ENCODE measurements around the gene RPL35. TPM values are rescaled to one million over a fixed set of nuclear protein-coding genes. Genes with fewer than 3 reads are reported as not detected.
A peak's percentile ranks its signal among the peaks of the same experiment; 100 is the strongest.

RPL35 gene
- total and polyA plus RNA-seq, 10 of the 15 experiments (the other 5 are each of a cell fraction or from before 2014, with no cell fraction given): 2,572 to 6,300 (median 3,864) TPM

- Histone ChIP-seq H4K20me1 (ENCODE audit: control insufficient read depth, insufficient read depth) (peaks cover 16% of the 10 kb centered on the region), H3K79me2 (ENCODE audit: control insufficient read depth, insufficient read depth, low read length) (peaks cover 47% of the 10 kb centered on the region), H3K4me3 (no peak overlapping the region), H3K9me3 (replicated peaks; ENCODE audit: control insufficient read depth, insufficient read depth, low read length) (no peaks in the 10 kb centered on the region), H3K4me2 (ENCODE audit: control insufficient read depth, insufficient read depth) (no peak overlapping the region), H3K4me1 (ENCODE audit: control insufficient read depth, insufficient read depth, low read length) (peaks cover 13% of the 10 kb centered on the region), H2AFZ (ENCODE audit: control insufficient read depth, low read depth, low read length) (peak overlapping the region; percentile 72), H3K27me3 (replicated peaks in 1 of 2; ENCODE audit: control insufficient read depth in 2 of 2, insufficient read depth in 2 of 2, low read length in 1 of 2) (no peaks in the 10 kb centered on the region), H3K27ac (ENCODE audit: control insufficient read depth, insufficient read depth) (no peak overlapping the region; the same call in 1 of the 2 replicates), H3K36me3 (ENCODE audit: control insufficient read depth in 2 of 2, insufficient read depth in 2 of 2, low read length in 1 of 2) (peaks cover 14 to 15% of the 10 kb centered on the region in 2 experiments; a peak in 3 of 4 replicates), H3K9ac (ENCODE audit: control insufficient read depth, insufficient read depth, low read length) (0 out of 2 replicates have a peak overlapping the region, but pooled peaks have one; percentile 7)
- ChIA-PET SMC1A (ENCODE audit: uncharacterized antibody, unreplicated experiment) (interaction anchor here (1.2 to 5.1 kb wide), 5 partner anchors 8 to 88 kb away, joined by 3 to 37 read pairs (median 4); partner anchors contain the start of gene WDR38), RAD21 (ENCODE audit: unreplicated experiment) (interaction anchor here (1.3 to 4.1 kb wide), 5 partner anchors 9 to 90 kb away, joined by 3 to 29 read pairs (median 11); partner anchors contain the start of gene NR6A1), CTCF (interaction anchor here (3.7 to 26.5 kb wide), 3 partner anchors 9 to 88 kb away, joined by 27 to 575 read pairs (median 37); partner anchors contain the start of genes NR6A1, OLFML2A and WDR38), POLR2A (interaction anchor here (3.9 kb wide), 1 partner anchor 9 kb away, joined by 92 read pairs; no protein-coding TSS in a partner anchor)
- intact Hi-C loops (cut with micrococcal nuclease; ENCODE audit: unreplicated experiment) (loop anchor here (5.0 to 10.0 kb wide), 3 partner anchors 379 to 771 kb away; partner anchors contain the start of gene HSPA5), in situ Hi-C loops (cut with MboI) (loop anchor here (25.0 kb wide), 1 partner anchor 1951 kb away; the partner anchor contains the start of genes RC3H2 and ZBTB6)
- no TSS peak for BruUV-seq (replicated peaks)
- whole genome bisulfite sequencing (ENCODE audit: insufficient coverage, insufficient replicate concordance, low lambda C conversion rate, missing lambda C conversion rate): 55% methylated on average over 7 of the region's 7 CpGs
- no peak for DNase-seq (ENCODE audit: low read depth, low spot score)
- no peak for FAIRE-seq
- no peak for ATAC-seq
- TF ChIP-seq POLR2AphosphoS2 (IDR thresholded peaks at IDR 0.05; ENCODE audit: low read depth, low read length) (no peak), IKZF2 (IDR thresholded peaks at IDR 0.05) (peak in 1 of 2 experiments; percentile 15; a peak in 1 of 4 replicates), NBN (IDR thresholded peaks at IDR 0.05) (no peak), ELK1 (IDR thresholded peaks at IDR 0.05; ENCODE audit: low read depth, low read length) (no peak), CBX3 (IDR thresholded peaks at IDR 0.05; ENCODE audit: borderline replicate concordance, low read depth) (no peak), SRF (IDR thresholded peaks at IDR 0.05; ENCODE audit: low read depth in 2 of 2, low read length in 2 of 2) (no peak), STAT1 (conservative IDR thresholded peaks at IDR 0.05) (no peak), PRDM15 (CRISPR knock-in tag; IDR thresholded peaks at IDR 0.05) (no peak), REST (IDR thresholded peaks at IDR 0.05; ENCODE audit: low read depth, low read length) (no peak), ESRRA (IDR thresholded peaks at IDR 0.05; ENCODE audit: low read length) (no peak), EZH2 (IDR thresholded peaks at IDR 0.05; ENCODE audit: borderline replicate concordance, control insufficient read depth, low read depth, low read length) (no peak), FOS (IDR thresholded peaks at IDR 0.05; ENCODE audit: borderline replicate concordance, extremely low read depth, insufficient read length) (no peak), SPI1 (IDR thresholded peaks at IDR 0.05; ENCODE audit: borderline replicate concordance, insufficient read depth, low read depth, low read length) (peak; percentile 29; the same call in 1 of the 2 replicates)
These were observed 1.7 kb upstream of the RPL35 start for GRCh38 chr9:124863371-124863871.

Data from GM12878 (cell line).